ENCODE results near the gene PLA2G5.

Gene PLA2G5

GRCh38 chr1:20076223-20076622 is 6.2 kb downstream of the PLA2G5 start:
- no peak overlapping the region for H3K4me3 ChIP-seq (ENCODE audit: low read depth, low read length)
- TF ChIP-seq, protein P1, sequence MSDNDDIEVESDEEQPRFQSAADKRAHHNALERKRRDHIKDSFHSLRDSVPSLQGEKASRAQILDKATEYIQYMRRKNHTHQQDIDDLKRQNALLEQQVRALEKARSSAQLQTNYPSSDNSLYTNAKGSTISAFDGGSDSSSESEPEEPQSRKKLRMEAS (IDR thresholded peaks at IDR 0.05; ENCODE audit: low read depth, low read length), result no peak
- TF ChIP-seq MYC (IDR thresholded peaks at IDR 0.05; ENCODE audit: low read depth, low read length), result no peak
- DNase-seq (ENCODE audit: low read depth), result no peak

- no peak for TF ChIP-seq POLR2A (IDR thresholded peaks at IDR 0.05; ENCODE audit: extremely low read depth, insufficient read length)
- TF ChIP-seq, protein P1 (IDR thresholded peaks at IDR 0.05; ENCODE audit: low read depth, low read length), result no peak
- TF ChIP-seq MYC (IDR thresholded peaks at IDR 0.05; ENCODE audit: low read depth, low read length), result no peak
- TF ChIP-seq CTCF (IDR thresholded peaks at IDR 0.05; ENCODE audit: low read depth, low read length), result no peak
- no peak overlapping the region for H3K4me3 ChIP-seq (ENCODE audit: low read depth, low read length)
- DNase-seq (ENCODE audit: low read depth), result no peak
These were observed 6.9 kb downstream of the PLA2G5 start for GRCh38 chr1:20076710-20077461.

- no peak overlapping the region for H3K4me3 ChIP-seq (ENCODE audit: low read depth, low read length)
- no peak for DNase-seq (ENCODE audit: low read depth)
- TF ChIP-seq, protein P1 (IDR thresholded peaks at IDR 0.05; ENCODE audit: low read depth, low read length), result no peak
- TF ChIP-seq MYC (IDR thresholded peaks at IDR 0.05; ENCODE audit: low read depth, low read length) (no peak), POLR2A (IDR thresholded peaks at IDR 0.05; ENCODE audit: extremely low read depth, insufficient read length) (no peak), CTCF (IDR thresholded peaks at IDR 0.05; ENCODE audit: low read depth, low read length) (no peak)
These were observed 8.2 kb downstream of the PLA2G5 start for GRCh38 chr1:20078171-20078651.

- DNase-seq (ENCODE audit: low read depth), result no peak
- H3K4me3 ChIP-seq (ENCODE audit: low read depth, low read length), result no peak overlapping the region
- TF ChIP-seq CTCF (IDR thresholded peaks at IDR 0.05; ENCODE audit: low read depth, low read length), result no peak
- TF ChIP-seq, protein P1 (IDR thresholded peaks at IDR 0.05; ENCODE audit: low read depth, low read length), result no peak
- TF ChIP-seq POLR2A (IDR thresholded peaks at IDR 0.05; ENCODE audit: extremely low read depth, insufficient read length), result no peak
- no peak for TF ChIP-seq MYC (IDR thresholded peaks at IDR 0.05; ENCODE audit: low read depth, low read length)
These were observed 8.7 kb downstream of the PLA2G5 start for GRCh38 chr1:20078711-20079110.

- TF ChIP-seq CTCF (IDR thresholded peaks at IDR 0.05; ENCODE audit: low read depth, low read length), result no peak
- no peak for TF ChIP-seq POLR2A (IDR thresholded peaks at IDR 0.05; ENCODE audit: extremely low read depth, insufficient read length)
- TF ChIP-seq, protein P1 (IDR thresholded peaks at IDR 0.05; ENCODE audit: low read depth, low read length), result no peak
- TF ChIP-seq MYC (IDR thresholded peaks at IDR 0.05; ENCODE audit: low read depth, low read length), result no peak
These were observed 9.8 kb downstream of the PLA2G5 start for GRCh38 chr1:20079661-20080305.

More at GRCh38 chr1:20079661-20080305, 9.8 kb downstream of the PLA2G5 start:
- DNase-seq (ENCODE audit: low read depth), result no peak
- no peak overlapping the region for H3K4me3 ChIP-seq (ENCODE audit: low read depth, low read length)

Data from NB4 (cell line).